GM23338 (cell line): ENCODE results near the gene ZFPL1. TPM values are rescaled to one million over a fixed set of nuclear protein-coding genes. Genes with fewer than 3 reads are reported as not detected.

Experiments used
- ATAC-seq: fragments of 200-7000 bp; cut with Tn5 transposase; 3 replicates; pipeline ENCODE4 v1.9.1; 2020
- DNase-seq: peaks from one replicate; pipeline ENCODE4 v3.0.0-alpha.2; 2015; ENCODE audit warnings: low spot score
- H2AFZ ChIP-seq: fragments of 200-600 bp; sonication (generic); 2 replicates; pipeline ENCODE4 v1.8.0; 2016; ENCODE audit warnings: antibody characterized with exemption, mild to moderate bottlenecking, moderate library complexity
- H3F3A ChIP-seq: fragments of 200-600 bp; sonication (generic); replicated peaks from 2 replicates; pipeline ENCODE4 v1.8.0; 2017; ENCODE audit warnings: antibody characterized with exemption, mixed run types, low read depth
- H3K27ac ChIP-seq: fragments of 200-600 bp; sonication (generic); 2 replicates; pipeline ENCODE4 v1.6.1; 2016; ENCODE audit warnings: low read depth
- H3K27me3 ChIP-seq: fragments of 200-600 bp; sonication (generic); 2 replicates; pipeline ENCODE4 v1.8.0; 2016; ENCODE audit warnings: mild to moderate bottlenecking, mixed run types, moderate library complexity; ENCODE audit not compliant: insufficient read depth
- H3K36me3 ChIP-seq: fragments of 200-600 bp; sonication (generic); 2 replicates; pipeline ENCODE4 v1.8.0; 2016; ENCODE audit warnings: mild to moderate bottlenecking; ENCODE audit not compliant: insufficient read depth
- H3K4me1 ChIP-seq: fragments of 200-600 bp; sonication (generic); 2 replicates; pipeline ENCODE4 v1.8.0; 2016; ENCODE audit warnings: mild to moderate bottlenecking, moderate library complexity; ENCODE audit not compliant: insufficient read depth
- H3K4me2 ChIP-seq: fragments of 200-600 bp; sonication (generic); 2 replicates; pipeline ENCODE4 v1.7.1; 2017; ENCODE audit warnings: mixed run types
- H3K4me3 ChIP-seq: fragments of 200-600 bp; sonication (generic); 2 replicates; pipeline ENCODE4 v1.6.1; 2016; ENCODE audit warnings: mixed run types
- H3K79me2 ChIP-seq: fragments of 200-600 bp; sonication (generic); replicated peaks from 2 replicates; pipeline ENCODE4 v1.8.0; 2017; ENCODE audit warnings: mild to moderate bottlenecking; ENCODE audit not compliant: insufficient read depth
- H3K9me2 ChIP-seq: fragments of 200-600 bp; sonication (generic); 2 replicates; pipeline ENCODE4 v1.8.0; 2017; ENCODE audit not compliant: insufficient read depth
- H4K20me1 ChIP-seq: fragments of 200-600 bp; sonication (generic); replicated peaks from 2 replicates; pipeline ENCODE4 v1.8.0; 2017; ENCODE audit warnings: mild to moderate bottlenecking; ENCODE audit not compliant: insufficient read depth
- H3K27ac Mint-ChIP-seq: 2 replicates; pipeline ENCODE4 v1.8.0; 2020; ENCODE audit warnings: inconsistent platforms, mild to moderate bottlenecking, moderate library complexity, mixed read lengths
- H3K27me3 Mint-ChIP-seq: 3 replicates; pipeline ENCODE4 v1.8.0; 2022; ENCODE audit warnings: low read depth, mild to moderate bottlenecking, moderate library complexity, mixed read lengths, inconsistent platforms; ENCODE audit not compliant: insufficient read depth, poor library complexity
- H3K36me3 Mint-ChIP-seq: 3 replicates; pipeline ENCODE4 v1.8.0; 2021; ENCODE audit warnings: low read depth, mild to moderate bottlenecking, inconsistent platforms, moderate library complexity, mixed read lengths
- H3K4me1 Mint-ChIP-seq: 3 replicates; pipeline ENCODE4 v1.8.0; 2020; ENCODE audit warnings: mild to moderate bottlenecking, inconsistent platforms, mixed read lengths
- H3K4me3 Mint-ChIP-seq: 3 replicates; pipeline ENCODE4 v1.8.0; 2021; ENCODE audit warnings: moderate library complexity, mild to moderate bottlenecking, inconsistent platforms, mixed read lengths
- H3K9me3 Mint-ChIP-seq: 3 replicates; pipeline ENCODE4 v1.8.0; 2020; ENCODE audit warnings: moderate library complexity, mild to moderate bottlenecking, inconsistent platforms, mixed read lengths
- CREB1 ChIP-seq: fragments of 250-450 bp; sonication (Bioruptor Pico); IDR thresholded peaks from 2 replicates; pipeline ENCODE4 v1.5.0; 2020; ENCODE audit warnings: low read depth, mild to moderate bottlenecking, moderate library complexity
- EZH2 ChIP-seq: fragments of 200-600 bp; sonication (generic); IDR thresholded peaks from one replicate; pipeline ENCODE4 v1.8.0; 2017; ENCODE audit warnings: antibody characterized with exemption, mild to moderate bottlenecking, low read depth; ENCODE audit not compliant: unreplicated experiment
- JUNB ChIP-seq: IDR thresholded peaks from one replicate; pipeline ENCODE4 v1.6.1; 2016; ENCODE audit warnings: antibody characterized with exemption; ENCODE audit not compliant: unreplicated experiment
- NANOG ChIP-seq: IDR thresholded peaks from 2 replicates; pipeline ENCODE4 v1.6.1; 2016; ENCODE audit warnings: antibody characterized with exemption, borderline replicate concordance
- REST ChIP-seq: IDR thresholded peaks from one replicate; pipeline ENCODE4 v1.6.1; 2018; ENCODE audit warnings: antibody characterized with exemption; ENCODE audit not compliant: unreplicated experiment
- STAT1 ChIP-seq: IDR thresholded peaks from one replicate; pipeline ENCODE4 v1.6.1; 2016; ENCODE audit warnings: antibody characterized with exemption; ENCODE audit not compliant: unreplicated experiment
- ZNF331 ChIP-seq: fragments of 250-450 bp; sonication (Bioruptor Pico); IDR thresholded peaks from 2 replicates; pipeline ENCODE4 v1.5.0; 2020; ENCODE audit warnings: low read depth, mild to moderate bottlenecking, moderate library complexity
- polyA plus RNA-seq: library from polyadenylated mRNA; unstranded; fragments of >200 nt; fragmentation: Nextera tagmentation; extraction: Ambion mirVana; gene quantifications from 2 replicates; pipeline ENCODE4 v1.2.1, GENCODE V29; 2016
- total RNA-seq: library from RNA; depleted of rRNA; stranded (reverse); fragments of >200 nt; shearing (Covaris generic); gene quantifications from 2 replicates; pipeline ENCODE4 v1.2.3, GENCODE V29; 2014
- TF ChIP-seq, protein P1 (sequence below), 2 experiments: fragments of 200-600 bp in 1 of 2; sonication (generic) in 1 of 2; conservative IDR thresholded peaks; 2 replicates each; pipeline versions ENCODE4 v1.5.1 to v1.6.1; 2016 to 2017; ENCODE audit warnings: antibody characterized with exemption in 2 of 2, low read depth in 2 of 2, mild to moderate bottlenecking in 2 of 2, moderate library complexity in 1 of 2

ZFPL1 gene
- total and polyA plus RNA-seq, 2 experiments from 2014 or later: 26.3 to 26.8 TPM

- no peak for TF ChIP-seq ZNF331
- no peak for TF ChIP-seq REST
- no peak for TF ChIP-seq STAT1
- TF ChIP-seq NANOG: no peak
- no peak for TF ChIP-seq JUNB
These were observed 44.4 kb downstream of the ZFPL1 start (continued) for GRCh38 chr11:65128182-65129145.

DNA sequence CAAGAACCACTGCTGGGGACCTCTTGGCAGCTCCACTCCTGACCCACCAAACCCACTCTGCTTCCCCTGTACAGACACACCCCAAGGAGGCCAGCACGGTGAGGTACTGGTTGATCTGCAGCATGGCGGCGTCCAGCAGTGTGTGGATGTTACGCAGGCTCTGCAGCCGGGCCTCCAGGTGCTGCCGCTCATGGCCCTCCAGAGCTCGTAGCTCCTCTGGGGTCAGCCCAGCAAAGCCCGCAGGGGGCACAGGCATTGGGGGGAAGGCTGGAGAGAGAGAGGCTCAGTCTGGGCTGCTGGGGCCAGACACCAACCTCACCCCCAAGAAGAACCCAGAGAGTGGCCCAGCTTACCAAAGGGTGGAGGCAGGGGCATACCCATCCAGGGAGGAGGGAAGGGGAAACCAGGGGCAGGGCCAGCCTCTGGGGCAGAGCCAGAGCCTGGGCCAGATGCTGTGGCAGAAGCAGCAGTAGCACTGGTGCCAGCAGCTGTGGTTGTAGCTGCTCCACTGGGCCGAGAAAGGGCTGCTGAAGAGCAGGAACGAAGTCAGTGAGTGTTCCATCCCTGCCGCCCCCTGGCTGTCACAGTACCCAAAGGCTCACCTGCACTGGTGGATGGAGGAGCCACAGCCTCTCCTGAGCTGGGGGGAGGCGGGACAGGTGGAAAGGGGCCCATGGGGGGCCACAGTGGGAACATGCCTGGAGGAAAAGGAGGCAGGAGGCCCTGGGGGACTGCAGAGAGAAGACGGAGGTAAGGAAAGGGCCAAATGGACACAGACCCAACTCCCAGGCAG, 45.8 kb downstream of the ZFPL1 start:
- TF ChIP-seq EZH2 (no peak), JUNB (no peak), CREB1 (no peak)
- TF ChIP-seq, protein P1, sequence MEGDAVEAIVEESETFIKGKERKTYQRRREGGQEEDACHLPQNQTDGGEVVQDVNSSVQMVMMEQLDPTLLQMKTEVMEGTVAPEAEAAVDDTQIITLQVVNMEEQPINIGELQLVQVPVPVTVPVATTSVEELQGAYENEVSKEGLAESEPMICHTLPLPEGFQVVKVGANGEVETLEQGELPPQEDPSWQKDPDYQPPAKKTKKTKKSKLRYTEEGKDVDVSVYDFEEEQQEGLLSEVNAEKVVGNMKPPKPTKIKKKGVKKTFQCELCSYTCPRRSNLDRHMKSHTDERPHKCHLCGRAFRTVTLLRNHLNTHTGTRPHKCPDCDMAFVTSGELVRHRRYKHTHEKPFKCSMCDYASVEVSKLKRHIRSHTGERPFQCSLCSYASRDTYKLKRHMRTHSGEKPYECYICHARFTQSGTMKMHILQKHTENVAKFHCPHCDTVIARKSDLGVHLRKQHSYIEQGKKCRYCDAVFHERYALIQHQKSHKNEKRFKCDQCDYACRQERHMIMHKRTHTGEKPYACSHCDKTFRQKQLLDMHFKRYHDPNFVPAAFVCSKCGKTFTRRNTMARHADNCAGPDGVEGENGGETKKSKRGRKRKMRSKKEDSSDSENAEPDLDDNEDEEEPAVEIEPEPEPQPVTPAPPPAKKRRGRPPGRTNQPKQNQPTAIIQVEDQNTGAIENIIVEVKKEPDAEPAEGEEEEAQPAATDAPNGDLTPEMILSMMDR (conservative IDR thresholded peaks at IDR 0.05; ENCODE audit: low read depth in 2 of 2): peak in 1 of 2 experiments; percentile 53; a peak in 3 of 4 replicates
- peaks cover 8% of the 10 kb centered on the region; the same call in 1 of the 2 replicates for H3K4me1 ChIP-seq
- no peak overlapping the region for H2AFZ ChIP-seq
- H3K9me2 ChIP-seq: no peaks in the 10 kb centered on the region
- Mint-ChIP-seq H3K9me3 (no peaks in the 10 kb centered on the region; the same call in 2 of the 3 replicates), H3K4me1 (peaks cover 13% of the 10 kb centered on the region), H3K27me3 (peaks cover 10% of the 10 kb centered on the region), H3K36me3 (peaks cover 48% of the 10 kb centered on the region), H3K4me3 (no peak overlapping the region; the same call in 2 of the 3 replicates), H3K27ac (no peak overlapping the region)
- H3K27me3 ChIP-seq: no peaks in the 10 kb centered on the region
- 0 out of 2 replicates have a peak, but pooled peaks cover 15% of the 10 kb centered on the region for H3F3A ChIP-seq
- peaks cover 6% of the 10 kb centered on the region for H3K36me3 ChIP-seq
- no peak overlapping the region for H3K27ac ChIP-seq
- H4K20me1 ChIP-seq: no peaks in the 10 kb centered on the region
- peak; percentile 50 for DNase-seq
- no peak overlapping the region for H3K4me3 ChIP-seq
- H3K4me2 ChIP-seq: no peak overlapping the region
- peaks cover 19% of the 10 kb centered on the region for H3K79me2 ChIP-seq
- no peak for ATAC-seq
